ENCODE data around the gene PRIMA1.

The PRIMA1 gene

GRCh38 chr14:93735206-93735605 is 53.1 kb downstream of the PRIMA1 start:
- WGBS = 82% methylated on average over 12 of the region's 12 CpGs
- Histone ChIP-seq H3K4me1 (ENCODE audit: control insufficient read depth, insufficient read depth, low read depth, low read length) (no peaks in the 10 kb centered on the region), H3K14ac (ENCODE audit: low read length in 2 of 2) (no peak overlapping the region), H3K4me2 (ENCODE audit: low read length, poor library complexity, severe bottlenecking) (no peak overlapping the region), H3K4ac (ENCODE audit: low read depth in 1 of 2, low read length in 2 of 2) (no peak overlapping the region), H2BK5ac (ENCODE audit: low read depth, low read length, poor library complexity, severe bottlenecking) (no peak overlapping the region), H3K27ac (ENCODE audit: low read length, poor library complexity, severe bottlenecking) (no peak overlapping the region), H3K18ac (ENCODE audit: low read depth in 1 of 2, low read length in 2 of 2) (no peak overlapping the region), H3K79me1 (replicated peaks; ENCODE audit: low read length, poor library complexity, severe bottlenecking) (no peaks in the 10 kb centered on the region), H2AFZ (ENCODE audit: low read depth, low read length) (no peak overlapping the region), H3K23ac (ENCODE audit: low read length in 2 of 2) (no peak overlapping the region), H2BK15ac (ENCODE audit: low read depth, poor library complexity, severe bottlenecking) (no peak overlapping the region), H4K91ac (ENCODE audit: low read length) (no peak overlapping the region), H3K4me3 (ENCODE audit: insufficient read depth in 1 of 2, low read depth in 1 of 2, low read length in 2 of 2) (no peak overlapping the region), H2AK5ac (ENCODE audit: low read length, severe bottlenecking) (no peak overlapping the region), H3K9me3 (ENCODE audit: control insufficient read depth, low read length) (no peaks in the 10 kb centered on the region), H3K36me3 (ENCODE audit: control insufficient read depth in 1 of 2, insufficient read depth in 2 of 2, low read depth in 1 of 2, low read length in 2 of 2) (no peaks in the 10 kb centered on the region), H3K27me3 (ENCODE audit: control insufficient read depth in 1 of 2, insufficient read depth in 1 of 2, low read length in 2 of 2) (peaks cover 0 to 21% of the 10 kb centered on the region in 2 experiments), H2BK12ac (ENCODE audit: low read length in 2 of 2) (no peak overlapping the region), H4K8ac (ENCODE audit: low read length) (no peak overlapping the region), H2BK120ac (ENCODE audit: low read depth, low read length) (no peak overlapping the region), H3K9ac (ENCODE audit: low read length) (no peak overlapping the region)
- no peak for DNase-seq

GRCh38 chr14:93734086-93734822 is 54.0 kb downstream of the PRIMA1 start:
- Histone ChIP-seq H4K8ac (ENCODE audit: low read length) (no peak overlapping the region), H3K23ac (ENCODE audit: low read length in 2 of 2) (no peak overlapping the region), H2AK5ac (ENCODE audit: low read length, severe bottlenecking) (no peak overlapping the region), H3K4me3 (ENCODE audit: insufficient read depth in 1 of 2, low read depth in 1 of 2, low read length in 2 of 2) (no peak overlapping the region), H3K27me3 (ENCODE audit: control insufficient read depth in 1 of 2, insufficient read depth in 1 of 2, low read length in 2 of 2) (peaks cover 0 to 26% of the 10 kb centered on the region in 2 experiments), H3K27ac (ENCODE audit: low read length, poor library complexity, severe bottlenecking) (no peak overlapping the region), H2BK120ac (ENCODE audit: low read depth, low read length) (no peak overlapping the region), H2BK12ac (ENCODE audit: low read length in 2 of 2) (no peak overlapping the region), H3K4me1 (ENCODE audit: control insufficient read depth, insufficient read depth, low read depth, low read length) (no peaks in the 10 kb centered on the region), H2AFZ (ENCODE audit: low read depth, low read length) (no peak overlapping the region), H2BK5ac (ENCODE audit: low read depth, low read length, poor library complexity, severe bottlenecking) (no peak overlapping the region), H3K36me3 (ENCODE audit: control insufficient read depth in 1 of 2, insufficient read depth in 2 of 2, low read depth in 1 of 2, low read length in 2 of 2) (no peaks in the 10 kb centered on the region), H2BK15ac (ENCODE audit: low read depth, poor library complexity, severe bottlenecking) (no peak overlapping the region), H3K9ac (ENCODE audit: low read length) (no peak overlapping the region), H3K79me1 (replicated peaks; ENCODE audit: low read length, poor library complexity, severe bottlenecking) (no peaks in the 10 kb centered on the region), H3K14ac (ENCODE audit: low read length in 2 of 2) (no peak overlapping the region), H3K18ac (ENCODE audit: low read depth in 1 of 2, low read length in 2 of 2) (no peak overlapping the region), H4K91ac (ENCODE audit: low read length) (no peak overlapping the region), H3K9me3 (ENCODE audit: control insufficient read depth, low read length) (no peaks in the 10 kb centered on the region), H3K4me2 (ENCODE audit: low read length, poor library complexity, severe bottlenecking) (no peak overlapping the region), H3K4ac (ENCODE audit: low read depth in 1 of 2, low read length in 2 of 2) (no peak overlapping the region)
- 77% methylated on average over 25 of the region's 25 CpGs for WGBS
- DNase-seq = no peak

GRCh38 chr14:93733631-93734030 is 54.7 kb downstream of the PRIMA1 start:
- Histone ChIP-seq H2BK15ac (ENCODE audit: low read depth, poor library complexity, severe bottlenecking) (no peak overlapping the region), H4K91ac (ENCODE audit: low read length) (no peak overlapping the region), H3K4me3 (ENCODE audit: insufficient read depth in 1 of 2, low read depth in 1 of 2, low read length in 2 of 2) (no peak overlapping the region), H3K4me2 (ENCODE audit: low read length, poor library complexity, severe bottlenecking) (no peak overlapping the region), H3K9me3 (ENCODE audit: control insufficient read depth, low read length) (no peaks in the 10 kb centered on the region), H3K79me1 (replicated peaks; ENCODE audit: low read length, poor library complexity, severe bottlenecking) (no peaks in the 10 kb centered on the region), H4K8ac (ENCODE audit: low read length) (no peak overlapping the region), H3K23ac (ENCODE audit: low read length in 2 of 2) (no peak overlapping the region), H3K27ac (ENCODE audit: low read length, poor library complexity, severe bottlenecking) (no peak overlapping the region), H3K27me3 (ENCODE audit: control insufficient read depth in 1 of 2, insufficient read depth in 1 of 2, low read length in 2 of 2) (peaks cover 0 to 27% of the 10 kb centered on the region in 2 experiments), H3K4ac (ENCODE audit: low read depth in 1 of 2, low read length in 2 of 2) (no peak overlapping the region), H3K36me3 (ENCODE audit: control insufficient read depth in 1 of 2, insufficient read depth in 2 of 2, low read depth in 1 of 2, low read length in 2 of 2) (no peaks in the 10 kb centered on the region), H2AK5ac (ENCODE audit: low read length, severe bottlenecking) (no peak overlapping the region), H3K9ac (ENCODE audit: low read length) (no peak overlapping the region), H2BK5ac (ENCODE audit: low read depth, low read length, poor library complexity, severe bottlenecking) (no peak overlapping the region), H2BK12ac (ENCODE audit: low read length in 2 of 2) (no peak overlapping the region), H3K4me1 (ENCODE audit: control insufficient read depth, insufficient read depth, low read depth, low read length) (no peaks in the 10 kb centered on the region), H2AFZ (ENCODE audit: low read depth, low read length) (no peak overlapping the region), H3K18ac (ENCODE audit: low read depth in 1 of 2, low read length in 2 of 2) (no peak overlapping the region), H2BK120ac (ENCODE audit: low read depth, low read length) (no peak overlapping the region), H3K14ac (ENCODE audit: low read length in 2 of 2) (no peak overlapping the region)
- WGBS = 73% methylated on average over 6 of the region's 6 CpGs
- DNase-seq = no peak

- WGBS = 86% methylated on average over 11 of the region's 11 CpGs
Observed at GRCh38 chr14:93733231-93733630, 55.1 kb downstream of the PRIMA1 start.

More at GRCh38 chr14:93733231-93733630, 55.1 kb downstream of the PRIMA1 start:
- Histone ChIP-seq H3K4ac (ENCODE audit: low read depth in 1 of 2, low read length in 2 of 2) (no peak overlapping the region), H3K4me1 (ENCODE audit: control insufficient read depth, insufficient read depth, low read depth, low read length) (no peaks in the 10 kb centered on the region), H2AFZ (ENCODE audit: low read depth, low read length) (no peak overlapping the region), H2AK5ac (ENCODE audit: low read length, severe bottlenecking) (no peak overlapping the region), H3K14ac (ENCODE audit: low read length in 2 of 2) (no peak overlapping the region), H2BK12ac (ENCODE audit: low read length in 2 of 2) (no peak overlapping the region), H3K27me3 (ENCODE audit: control insufficient read depth in 1 of 2, insufficient read depth in 1 of 2, low read length in 2 of 2) (peaks cover 0 to 23% of the 10 kb centered on the region in 2 experiments), H2BK5ac (ENCODE audit: low read depth, low read length, poor library complexity, severe bottlenecking) (no peak overlapping the region), H3K36me3 (ENCODE audit: control insufficient read depth in 1 of 2, insufficient read depth in 2 of 2, low read depth in 1 of 2, low read length in 2 of 2) (no peaks in the 10 kb centered on the region), H3K27ac (ENCODE audit: low read length, poor library complexity, severe bottlenecking) (no peak overlapping the region), H3K4me2 (ENCODE audit: low read length, poor library complexity, severe bottlenecking) (no peak overlapping the region), H3K9ac (ENCODE audit: low read length) (no peak overlapping the region), H3K18ac (ENCODE audit: low read depth in 1 of 2, low read length in 2 of 2) (no peak overlapping the region), H4K91ac (ENCODE audit: low read length) (no peak overlapping the region), H2BK15ac (ENCODE audit: low read depth, poor library complexity, severe bottlenecking) (no peak overlapping the region), H3K9me3 (ENCODE audit: control insufficient read depth, low read length) (no peaks in the 10 kb centered on the region), H3K4me3 (ENCODE audit: insufficient read depth in 1 of 2, low read depth in 1 of 2, low read length in 2 of 2) (no peak overlapping the region), H3K23ac (ENCODE audit: low read length in 2 of 2) (no peak overlapping the region), H2BK120ac (ENCODE audit: low read depth, low read length) (no peak overlapping the region), H4K8ac (ENCODE audit: low read length) (no peak overlapping the region), H3K79me1 (replicated peaks; ENCODE audit: low read length, poor library complexity, severe bottlenecking) (no peaks in the 10 kb centered on the region)
- DNase-seq = no peak

Data from mesenchymal stem cell (in vitro differentiated cells and primary cell).